ENCODE results near the gene SLCO4A1. TPM values are rescaled to one million over a fixed set of nuclear protein-coding genes. Genes with fewer than 3 reads are reported as not detected.

SLCO4A1 gene
- total RNA-seq, 1 donor, result under 0.01 TPM

DNA sequence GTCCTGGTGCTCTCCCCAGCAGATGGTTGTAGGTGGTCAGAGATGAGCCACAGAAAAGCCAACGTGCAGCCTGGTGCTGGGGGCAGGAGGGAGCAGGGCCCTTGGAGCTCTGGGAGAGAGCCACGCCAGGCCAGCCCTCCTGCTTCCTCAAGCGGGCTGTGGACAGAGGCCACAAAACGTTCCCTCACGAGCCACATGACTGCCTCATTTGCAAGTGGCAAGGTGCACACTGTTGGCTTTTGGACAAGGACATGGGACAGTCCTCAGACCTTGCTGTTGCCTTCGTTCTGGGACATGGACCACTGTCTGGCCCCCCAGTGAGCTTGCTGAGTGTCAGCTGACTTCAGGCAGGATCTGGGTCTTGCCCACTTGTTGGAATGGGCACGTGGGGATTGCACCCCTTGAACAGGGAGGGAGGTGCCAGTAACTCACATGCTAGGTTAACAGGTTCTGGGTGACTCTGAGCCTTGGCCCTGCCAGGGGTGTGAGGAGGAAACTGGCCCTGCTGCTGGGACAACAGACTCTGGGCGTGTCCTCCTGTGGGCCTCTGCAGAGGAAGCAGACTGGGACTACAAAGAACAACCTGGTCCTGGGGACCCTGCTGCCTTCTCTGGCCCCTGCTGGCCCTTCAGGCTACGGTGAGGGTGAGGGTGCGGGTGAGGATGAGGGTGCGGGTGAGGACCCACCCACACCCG, 2.6 kb downstream of the SLCO4A1 start:
- H4K20me1 ChIP-seq (ENCODE audit: insufficient read depth, low read length), result no peaks in the 10 kb centered on the region
- H3K27me3 ChIP-seq (ENCODE audit: insufficient read depth, low read length), result peaks cover 38% of the 10 kb centered on the region
- H3K27ac ChIP-seq (ENCODE audit: low read depth, low read length), result no peak overlapping the region
- DNase-seq (ENCODE audit: insufficient read length, low spot score, missing footprints), result no peak
- TF ChIP-seq, protein P1, sequence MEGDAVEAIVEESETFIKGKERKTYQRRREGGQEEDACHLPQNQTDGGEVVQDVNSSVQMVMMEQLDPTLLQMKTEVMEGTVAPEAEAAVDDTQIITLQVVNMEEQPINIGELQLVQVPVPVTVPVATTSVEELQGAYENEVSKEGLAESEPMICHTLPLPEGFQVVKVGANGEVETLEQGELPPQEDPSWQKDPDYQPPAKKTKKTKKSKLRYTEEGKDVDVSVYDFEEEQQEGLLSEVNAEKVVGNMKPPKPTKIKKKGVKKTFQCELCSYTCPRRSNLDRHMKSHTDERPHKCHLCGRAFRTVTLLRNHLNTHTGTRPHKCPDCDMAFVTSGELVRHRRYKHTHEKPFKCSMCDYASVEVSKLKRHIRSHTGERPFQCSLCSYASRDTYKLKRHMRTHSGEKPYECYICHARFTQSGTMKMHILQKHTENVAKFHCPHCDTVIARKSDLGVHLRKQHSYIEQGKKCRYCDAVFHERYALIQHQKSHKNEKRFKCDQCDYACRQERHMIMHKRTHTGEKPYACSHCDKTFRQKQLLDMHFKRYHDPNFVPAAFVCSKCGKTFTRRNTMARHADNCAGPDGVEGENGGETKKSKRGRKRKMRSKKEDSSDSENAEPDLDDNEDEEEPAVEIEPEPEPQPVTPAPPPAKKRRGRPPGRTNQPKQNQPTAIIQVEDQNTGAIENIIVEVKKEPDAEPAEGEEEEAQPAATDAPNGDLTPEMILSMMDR (IDR thresholded peaks at IDR 0.05; ENCODE audit: extremely low read depth, low read depth, low read length), result no peak
- no peaks in the 10 kb centered on the region for H3K36me3 ChIP-seq (ENCODE audit: insufficient read depth, low read length)
- no peaks in the 10 kb centered on the region for H3K4me1 ChIP-seq (ENCODE audit: insufficient read depth, low read length)
- H3K79me2 ChIP-seq (ENCODE audit: insufficient read depth, low read length), result no peaks in the 10 kb centered on the region
- no peak overlapping the region for H2AFZ ChIP-seq (ENCODE audit: low read length)
- H3K9me3 ChIP-seq (ENCODE audit: low read depth, low read length), result no peaks in the 10 kb centered on the region
- H3K4me3 ChIP-seq (ENCODE audit: insufficient read depth, low read length), result no peak overlapping the region
- no peak overlapping the region for H3K4me2 ChIP-seq (ENCODE audit: insufficient read depth, low read length)

- Histone ChIP-seq H3K9me3 (ENCODE audit: low read depth, low read length) (no peaks in the 10 kb centered on the region), H2AFZ (ENCODE audit: low read length) (no peak overlapping the region), H3K4me1 (ENCODE audit: insufficient read depth, low read length) (no peaks in the 10 kb centered on the region), H3K79me2 (ENCODE audit: insufficient read depth, low read length) (no peaks in the 10 kb centered on the region), H3K27ac (ENCODE audit: low read depth, low read length) (no peak overlapping the region), H3K36me3 (ENCODE audit: insufficient read depth, low read length) (no peaks in the 10 kb centered on the region), H3K4me3 (ENCODE audit: insufficient read depth, low read length) (no peak overlapping the region), H3K4me2 (ENCODE audit: insufficient read depth, low read length) (no peak overlapping the region), H4K20me1 (ENCODE audit: insufficient read depth, low read length) (no peaks in the 10 kb centered on the region), H3K27me3 (ENCODE audit: insufficient read depth, low read length) (peaks cover 38% of the 10 kb centered on the region)
- TF ChIP-seq, protein P1 (IDR thresholded peaks at IDR 0.05; ENCODE audit: extremely low read depth, low read depth, low read length), result no peak
- DNase-seq (ENCODE audit: insufficient read length, low spot score, missing footprints), result no peak
These were observed 3.3 kb downstream of the SLCO4A1 start for GRCh38 chr20:62645613-62646012.

- Histone ChIP-seq H3K4me2 (ENCODE audit: insufficient read depth, low read length) (no peak overlapping the region), H3K4me3 (ENCODE audit: insufficient read depth, low read length) (no peak overlapping the region), H3K36me3 (ENCODE audit: insufficient read depth, low read length) (no peaks in the 10 kb centered on the region), H3K79me2 (ENCODE audit: insufficient read depth, low read length) (no peaks in the 10 kb centered on the region), H3K27ac (ENCODE audit: low read depth, low read length) (no peak overlapping the region), H3K4me1 (ENCODE audit: insufficient read depth, low read length) (no peaks in the 10 kb centered on the region), H3K27me3 (ENCODE audit: insufficient read depth, low read length) (peaks cover 25% of the 10 kb centered on the region), H2AFZ (ENCODE audit: low read length) (no peak overlapping the region), H3K9me3 (ENCODE audit: low read depth, low read length) (no peaks in the 10 kb centered on the region), H4K20me1 (ENCODE audit: insufficient read depth, low read length) (no peaks in the 10 kb centered on the region)
- no peak for DNase-seq (ENCODE audit: insufficient read length, low spot score, missing footprints)
- TF ChIP-seq, protein P1 (IDR thresholded peaks at IDR 0.05; ENCODE audit: extremely low read depth, low read depth, low read length), result no peak
These were observed 4.7 kb downstream of the SLCO4A1 start for GRCh38 chr20:62646851-62647520.

GRCh38 chr20:62647521-62648317, 5.4 kb downstream of the SLCO4A1 start:
- Histone ChIP-seq H4K20me1 (ENCODE audit: insufficient read depth, low read length) (no peaks in the 10 kb centered on the region), H3K4me2 (ENCODE audit: insufficient read depth, low read length) (no peak overlapping the region), H3K36me3 (ENCODE audit: insufficient read depth, low read length) (no peaks in the 10 kb centered on the region), H3K27me3 (ENCODE audit: insufficient read depth, low read length) (peaks cover 23% of the 10 kb centered on the region), H3K9me3 (ENCODE audit: low read depth, low read length) (no peaks in the 10 kb centered on the region), H3K79me2 (ENCODE audit: insufficient read depth, low read length) (no peaks in the 10 kb centered on the region), H3K27ac (ENCODE audit: low read depth, low read length) (no peak overlapping the region), H3K4me3 (ENCODE audit: insufficient read depth, low read length) (no peak overlapping the region), H2AFZ (ENCODE audit: low read length) (no peak overlapping the region), H3K4me1 (ENCODE audit: insufficient read depth, low read length) (peaks cover 5% of the 10 kb centered on the region)
- TF ChIP-seq, protein P1 (IDR thresholded peaks at IDR 0.05; ENCODE audit: extremely low read depth, low read depth, low read length), result no peak
- no peak for DNase-seq (ENCODE audit: insufficient read length, low spot score, missing footprints)
